D721Med (cell line): ENCODE results near the gene PRRC2B.
"Not testable (repeated sequence)": the region's sequence is repeated elsewhere in the genome, so short reads cannot be mapped to it uniquely, and the experiment has no call there.

Experiments
- DNase-seq: peaks from one replicate; pipeline ENCODE4 v3.0.0; 2011; ENCODE audit warnings: low spot score; ENCODE audit not compliant: insufficient read length
- FAIRE-seq: peaks from 2 replicates; lab custom pipeline; 2011; peaks lifted over from hg19 to GRCh38; lab: Jason Lieb, UNC
- TF ChIP-seq, protein P1 (sequence below): IDR thresholded peaks from 2 replicates; pipeline ENCODE4 v1.5.1; 2012; ENCODE audit warnings: mild to moderate bottlenecking, control low read depth; ENCODE audit not compliant: insufficient read depth; ENCODE audit errors: missing control alignments

Gene PRRC2B

DNA sequence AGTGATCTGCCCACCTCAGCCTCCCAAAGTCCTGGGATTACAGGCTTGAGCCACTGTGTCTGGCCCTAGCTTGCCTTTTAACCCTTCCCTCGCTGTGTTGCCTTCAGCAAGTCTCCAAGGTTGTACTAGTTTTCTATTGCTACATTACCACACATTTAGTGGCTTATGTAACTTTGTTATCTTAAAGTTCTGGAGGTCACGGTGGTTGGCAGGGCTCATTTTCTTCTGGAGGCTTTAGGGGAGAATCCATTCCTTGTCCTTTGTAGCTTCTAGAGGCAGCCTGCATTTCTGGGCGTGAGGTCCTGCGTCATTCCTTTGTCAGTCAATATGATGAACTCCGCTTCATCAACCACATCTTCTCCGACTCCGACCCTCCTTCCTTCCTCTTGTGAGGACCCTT lies 2.9 kb upstream of the PRRC2B start:
- FAIRE-seq, result no peak
- DNase-seq, result no peak
- TF ChIP-seq, protein P1, sequence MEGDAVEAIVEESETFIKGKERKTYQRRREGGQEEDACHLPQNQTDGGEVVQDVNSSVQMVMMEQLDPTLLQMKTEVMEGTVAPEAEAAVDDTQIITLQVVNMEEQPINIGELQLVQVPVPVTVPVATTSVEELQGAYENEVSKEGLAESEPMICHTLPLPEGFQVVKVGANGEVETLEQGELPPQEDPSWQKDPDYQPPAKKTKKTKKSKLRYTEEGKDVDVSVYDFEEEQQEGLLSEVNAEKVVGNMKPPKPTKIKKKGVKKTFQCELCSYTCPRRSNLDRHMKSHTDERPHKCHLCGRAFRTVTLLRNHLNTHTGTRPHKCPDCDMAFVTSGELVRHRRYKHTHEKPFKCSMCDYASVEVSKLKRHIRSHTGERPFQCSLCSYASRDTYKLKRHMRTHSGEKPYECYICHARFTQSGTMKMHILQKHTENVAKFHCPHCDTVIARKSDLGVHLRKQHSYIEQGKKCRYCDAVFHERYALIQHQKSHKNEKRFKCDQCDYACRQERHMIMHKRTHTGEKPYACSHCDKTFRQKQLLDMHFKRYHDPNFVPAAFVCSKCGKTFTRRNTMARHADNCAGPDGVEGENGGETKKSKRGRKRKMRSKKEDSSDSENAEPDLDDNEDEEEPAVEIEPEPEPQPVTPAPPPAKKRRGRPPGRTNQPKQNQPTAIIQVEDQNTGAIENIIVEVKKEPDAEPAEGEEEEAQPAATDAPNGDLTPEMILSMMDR, result no peak

DNA sequence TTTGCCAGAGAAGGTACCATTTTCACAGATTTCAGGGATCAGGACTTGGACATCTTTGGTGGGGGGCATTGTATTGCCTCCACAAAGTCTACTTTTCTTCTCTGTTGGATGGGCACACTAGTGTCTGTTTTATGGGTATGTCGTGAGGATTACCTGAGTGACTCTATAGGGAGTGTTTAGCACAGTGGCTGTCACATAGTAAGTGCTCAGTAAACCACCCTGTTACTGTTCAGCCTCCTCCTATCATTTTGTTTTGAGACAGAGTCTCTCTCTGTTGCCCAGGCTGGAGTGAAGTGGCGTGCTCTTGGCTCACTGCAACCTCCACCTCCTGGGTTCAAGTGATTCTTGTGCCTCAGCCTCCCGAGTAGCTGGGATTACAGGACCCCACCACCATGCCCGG lies 2.4 kb upstream of the PRRC2B start:
- TF ChIP-seq, protein P1, result no peak
- no peak for FAIRE-seq
- no peak for DNase-seq

DNA sequence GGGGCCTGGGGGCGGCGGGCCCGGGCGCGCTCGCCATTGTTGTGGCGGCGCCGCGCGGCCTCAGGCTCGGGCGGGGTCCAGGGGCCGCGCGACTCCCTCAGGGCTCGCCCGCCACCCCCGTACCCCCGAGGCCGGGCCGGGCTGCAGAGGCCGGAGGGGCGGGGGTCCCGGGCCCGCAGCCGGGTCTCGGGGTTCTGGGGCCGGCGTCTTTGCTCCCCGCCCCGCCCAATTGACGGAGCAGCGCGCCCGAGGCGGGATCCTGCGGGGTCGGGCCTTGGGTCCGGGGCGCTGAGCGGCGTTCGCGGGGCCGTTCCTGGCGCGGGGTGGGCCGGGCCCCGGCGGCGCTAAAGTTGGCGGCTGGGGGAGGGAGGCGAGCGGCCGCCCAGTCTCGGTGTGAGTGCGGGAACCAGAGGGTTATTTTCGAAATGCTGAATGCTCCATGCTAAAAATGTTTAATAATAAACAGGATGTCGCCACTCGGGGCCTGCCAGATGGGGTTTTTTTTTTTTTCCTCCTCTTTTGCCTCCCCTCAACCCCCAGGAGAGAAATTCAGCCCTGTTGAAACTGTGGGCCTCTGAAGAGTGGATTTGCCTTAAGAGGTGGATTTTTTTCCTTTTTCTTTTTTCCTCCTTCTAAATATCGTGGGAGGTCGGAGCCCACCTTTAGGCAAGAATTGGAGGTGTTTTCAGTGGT lies 724 bp downstream of the PRRC2B start:
- DNase-seq, result no peak
- FAIRE-seq, result no peak
- TF ChIP-seq, protein P1, result no peak

DNA sequence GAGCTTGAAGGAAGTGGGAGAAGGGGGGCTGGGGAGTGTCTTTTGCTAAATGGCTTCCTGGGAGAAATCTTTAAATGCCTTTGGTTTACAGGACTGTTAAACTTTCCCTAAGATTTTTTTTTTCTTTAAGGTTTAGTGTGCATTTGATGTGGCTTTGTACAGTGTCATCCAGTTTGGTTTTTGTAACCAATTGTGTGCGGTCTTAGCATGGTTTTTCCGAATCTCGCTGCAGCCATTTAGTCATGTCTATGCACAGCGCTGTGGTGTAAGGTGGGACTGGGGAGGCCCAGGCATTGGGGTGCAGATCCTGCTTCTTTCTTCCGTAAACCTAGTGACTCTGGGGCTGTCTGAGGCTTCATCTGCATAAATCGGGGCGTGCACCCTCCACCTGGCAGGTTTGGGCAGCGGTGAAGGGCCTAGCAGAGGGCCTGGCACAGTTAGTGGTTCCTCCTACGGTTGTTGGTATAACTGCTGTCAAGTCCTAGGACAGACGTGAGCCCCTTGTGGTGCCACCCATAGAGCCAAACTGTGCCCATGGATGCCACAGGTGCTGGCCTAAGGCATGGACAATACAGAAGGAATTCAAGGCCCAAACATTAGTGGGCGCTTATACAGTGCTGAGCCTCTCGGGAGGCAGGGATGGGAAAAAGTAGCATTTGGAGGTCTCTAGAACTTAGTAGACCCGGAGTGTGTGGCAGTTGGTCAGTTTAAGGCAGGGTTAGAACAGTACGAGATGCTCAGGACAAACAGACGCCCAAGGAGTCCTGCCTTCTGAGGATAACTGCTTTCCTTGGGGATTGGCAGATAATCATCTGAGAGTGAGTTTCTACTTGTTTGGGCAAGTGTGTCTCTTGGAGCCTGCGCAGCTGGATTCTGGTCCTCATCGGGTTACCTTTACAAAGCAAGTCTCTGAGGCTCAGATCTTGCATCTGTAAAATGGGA lies 1.5 kb downstream of the PRRC2B start:
- DNase-seq (no peak), FAIRE-seq (no peak)
- TF ChIP-seq, protein P1, result no peak

DNA sequence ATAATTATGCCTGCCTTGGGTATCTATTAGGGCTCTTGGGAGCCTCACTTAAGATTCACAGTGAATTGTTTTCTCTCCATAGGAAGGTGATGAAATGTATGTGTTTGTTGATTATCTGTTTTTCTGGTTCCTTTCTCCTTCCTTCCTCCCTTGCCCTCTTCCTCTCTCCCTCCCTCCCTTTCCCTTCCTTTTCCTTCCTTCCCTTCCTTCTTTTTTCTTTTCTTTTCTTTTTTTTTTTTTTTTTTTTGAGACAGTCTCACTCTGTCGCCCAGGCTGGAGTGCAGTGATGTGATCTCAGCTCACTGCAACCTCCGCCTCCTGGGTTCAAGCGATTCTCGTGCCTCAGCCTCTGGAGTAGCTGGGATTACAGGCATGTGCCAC lies 2.2 kb downstream of the PRRC2B start:
- not testable (repeated sequence) for FAIRE-seq, DNase-seq

DNA sequence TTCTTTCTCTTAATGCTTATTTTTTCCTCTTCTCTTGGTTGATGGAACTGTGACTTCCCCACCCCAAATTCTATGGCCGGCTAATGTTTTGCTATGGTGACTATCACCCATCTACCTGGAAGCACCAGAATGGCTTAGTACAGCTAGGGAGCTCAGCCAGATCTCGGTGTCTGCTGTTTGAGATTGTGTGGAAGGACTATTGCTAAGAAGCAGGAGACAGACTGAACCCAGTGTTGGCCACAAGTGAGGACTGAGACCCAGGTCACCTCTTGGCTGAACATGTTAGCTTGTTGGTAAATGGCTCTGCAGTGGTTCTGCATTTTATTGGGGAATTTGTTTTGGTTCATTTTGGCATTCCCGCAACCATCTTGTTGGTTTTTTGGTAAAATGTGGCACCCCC lies 2.7 kb downstream of the PRRC2B start:
- no peak for FAIRE-seq
- TF ChIP-seq, protein P1, result no peak
- no peak for DNase-seq

DNA sequence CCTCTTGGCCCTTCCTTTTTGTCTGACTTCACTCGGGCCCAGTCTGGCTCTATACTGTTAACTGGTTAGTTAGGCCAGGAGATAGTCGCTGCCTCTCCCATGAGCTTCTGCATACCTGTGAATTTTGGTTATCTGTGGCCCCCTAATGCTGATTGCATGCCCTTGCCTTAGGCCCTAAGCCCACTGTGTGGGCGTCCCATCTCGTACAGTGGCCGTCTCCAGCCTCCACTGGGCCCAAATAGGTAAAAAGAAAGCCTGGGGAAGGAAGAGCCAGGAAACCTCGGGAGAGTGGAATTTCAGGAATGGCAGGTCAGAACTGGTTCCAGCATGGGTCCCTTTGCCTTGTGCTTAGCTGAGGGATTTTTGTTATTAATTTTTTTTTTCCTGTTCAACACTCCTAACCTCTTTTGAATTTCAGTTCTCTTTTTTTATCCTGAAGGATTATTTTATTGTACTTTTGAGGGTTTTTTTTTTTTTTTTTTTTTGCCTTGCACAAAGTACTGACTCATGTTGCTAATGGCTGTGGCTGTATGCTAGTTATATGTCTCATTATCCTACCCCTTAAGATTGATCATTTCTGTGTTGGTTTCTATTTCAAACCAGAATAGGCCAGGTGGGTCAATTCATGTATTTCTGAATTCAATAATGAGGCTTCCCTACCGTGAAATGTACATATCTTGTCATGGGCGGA lies 3.4 kb downstream of the PRRC2B start:
- TF ChIP-seq, protein P1, result no peak
- FAIRE-seq, result no peak
- DNase-seq, result no peak
